Left lobe of liver (tissue), 2 donors: ENCODE results near the gene ALG9. TPM values are rescaled to one million over a fixed set of nuclear protein-coding genes. Genes with fewer than 3 reads are reported as not detected.

Experiments
- ATAC-seq: fragments of 200-7000 bp; cut with Tn5 transposase; one replicate; pipeline ENCODE4 v1.9.1; 2020; ENCODE audit warnings: mild to moderate bottlenecking, moderate library complexity
- DNase-seq: peaks from one replicate; pipeline ENCODE4 v3.0.0-alpha.2; 2020; ENCODE audit warnings: low spot score
- total RNA-seq: library from RNA; stranded (reverse); gene quantifications from one replicate; pipeline ENCODE4 v1.2.1, GENCODE V29; 2021
- donor health status: DM: no; HTN: no; CAD: no; lungs with moderate emphysema.
- donor health status: DM: no; HTN: yes; CAD: no.

The ALG9 gene
- total RNA-seq, 1 donor from 2014 or later = 15.0 TPM

- DNase-seq = no peak
- no peak for ATAC-seq
Observed at GRCh38 chr11:111882202-111882601, 10.8 kb upstream of the ALG9 start.

GRCh38 chr11:111879637-111879960 lies 8.2 kb upstream of the ALG9 start:
- ATAC-seq = no peak
- DNase-seq = no peak

- ATAC-seq = peak; percentile 95
- DNase-seq = peak; percentile 97
Observed at GRCh38 chr11:111878849-111879636, 7.7 kb upstream of the ALG9 start, which contains the start of the genes CFAP68 and FDXACB1. Gene CFAP68, plus strand, starts transcription at chr11:111879541. Its CDS starts 20 bp downstream, at chr11:111879561. Gene FDXACB1, minus strand, starts transcription at chr11:111879165. Its CDS starts 33 bp downstream, at chr11:111879132.

GRCh38 chr11:111878385-111878848 lies 7.0 kb upstream of the ALG9 start:
- no peak for DNase-seq
- ATAC-seq = peak; percentile 27

- ATAC-seq (peak; percentile 25), DNase-seq (no peak)
Observed at GRCh38 chr11:111871693-111872161, 346 bp upstream of the ALG9 start.

GRCh38 chr11:111870522-111870885 lies 877 bp downstream of the ALG9 start:
- ATAC-seq (no peak), DNase-seq (no peak)

GRCh38 chr11:111870113-111870512 lies 1.3 kb downstream of the ALG9 start:
- DNase-seq = no peak

GRCh38 chr11:111860257-111860656 lies 11.1 kb downstream of the ALG9 start:
- DNase-seq = no peak
- ATAC-seq = peak; percentile 87

More at GRCh38 chr11:111870113-111870512, 1.3 kb downstream of the ALG9 start:
- no peak for ATAC-seq

GRCh38 chr11:111855506-111855905 lies 15.9 kb downstream of the ALG9 start:
- ATAC-seq (no peak), DNase-seq (no peak)

- ATAC-seq (no peak), DNase-seq (no peak)
Observed at GRCh38 chr11:111852103-111852502, 19.3 kb downstream of the ALG9 start.

GRCh38 chr11:111851636-111852035 lies 19.7 kb downstream of the ALG9 start:
- DNase-seq (no peak), ATAC-seq (peak; percentile 88)

- DNase-seq = no peak
- ATAC-seq = peak; percentile 59
Observed at GRCh38 chr11:111851067-111851466, 20.3 kb downstream of the ALG9 start.

GRCh38 chr11:111849631-111850030 lies 21.8 kb downstream of the ALG9 start:
- no peak for ATAC-seq

GRCh38 chr11:111846636-111847035 lies 24.7 kb downstream of the ALG9 start:
- ATAC-seq = no peak

More at GRCh38 chr11:111849631-111850030, 21.8 kb downstream of the ALG9 start:
- no peak for DNase-seq

GRCh38 chr11:111846063-111846462 lies 25.3 kb downstream of the ALG9 start:
- no peak for ATAC-seq
- DNase-seq = no peak

More at GRCh38 chr11:111846636-111847035, 24.7 kb downstream of the ALG9 start:
- no peak for DNase-seq

GRCh38 chr11:111845276-111846028 lies 25.9 kb downstream of the ALG9 start:
- ATAC-seq = no peak
- DNase-seq = no peak

GRCh38 chr11:111843661-111844060 lies 27.7 kb downstream of the ALG9 start:
- DNase-seq (no peak), ATAC-seq (no peak)

- ATAC-seq = peak; percentile 93
- peak; percentile 92 for DNase-seq
Observed at GRCh38 chr11:111841370-111842053, 29.9 kb downstream of the ALG9 start.

- DNase-seq (peak; percentile 85), ATAC-seq (peak; percentile 84)
Observed at GRCh38 chr11:111840143-111840542, 31.2 kb downstream of the ALG9 start.

GRCh38 chr11:111838054-111838453 lies 33.3 kb downstream of the ALG9 start:
- DNase-seq (no peak), ATAC-seq (no peak)

GRCh38 chr11:111837366-111837891 lies 34.0 kb downstream of the ALG9 start:
- no peak for DNase-seq
- ATAC-seq = no peak
